NT2/D1 (cell line): ENCODE data around the gene PYROXD2.

Experiments
- DNase-seq: peaks from one replicate; pipeline ENCODE4 v3.0.0-alpha.2; 2011; ENCODE audit warnings: low read depth, low spot score
- H3K27me3 ChIP-seq: 2 replicates; pipeline ENCODE4 v1.6.0; 2011; ENCODE audit warnings: mild to moderate bottlenecking; ENCODE audit not compliant: insufficient read length, insufficient read depth
- H3K36me3 ChIP-seq: 2 replicates; pipeline ENCODE4 v1.6.1; 2011; ENCODE audit warnings: mild to moderate bottlenecking, low read length, mixed read lengths; ENCODE audit not compliant: insufficient read depth, insufficient read length
- H3K4me1 ChIP-seq: 2 replicates; pipeline ENCODE4 v1.5.1; 2011; ENCODE audit not compliant: insufficient read depth, insufficient read length
- H3K4me3 ChIP-seq: 2 replicates; pipeline ENCODE4 v1.5.1; 2011; ENCODE audit warnings: low read depth; ENCODE audit not compliant: insufficient read length
- H3K9ac ChIP-seq: 2 replicates; pipeline ENCODE4 v1.6.0; 2011; ENCODE audit warnings: low read depth; ENCODE audit not compliant: insufficient read length
- H3K9me3 ChIP-seq: 2 replicates; pipeline ENCODE4 v1.5.1; 2011; ENCODE audit warnings: mild to moderate bottlenecking, low read length; ENCODE audit not compliant: insufficient read depth
- SUZ12 ChIP-seq: IDR thresholded peaks from 2 replicates; pipeline ENCODE4 v1.6.1; 2011; ENCODE audit not compliant: insufficient read length, insufficient read depth; ENCODE audit errors: extremely low read depth
- YY1 ChIP-seq: IDR thresholded peaks from 2 replicates; pipeline ENCODE4 v1.6.1; 2011; ENCODE audit not compliant: insufficient read length, insufficient read depth
- ZNF274 ChIP-seq: IDR thresholded peaks from 2 replicates; pipeline ENCODE4 v1.6.1; 2011; ENCODE audit warnings: mild to moderate bottlenecking, low read depth, low read length

Gene PYROXD2

DNA sequence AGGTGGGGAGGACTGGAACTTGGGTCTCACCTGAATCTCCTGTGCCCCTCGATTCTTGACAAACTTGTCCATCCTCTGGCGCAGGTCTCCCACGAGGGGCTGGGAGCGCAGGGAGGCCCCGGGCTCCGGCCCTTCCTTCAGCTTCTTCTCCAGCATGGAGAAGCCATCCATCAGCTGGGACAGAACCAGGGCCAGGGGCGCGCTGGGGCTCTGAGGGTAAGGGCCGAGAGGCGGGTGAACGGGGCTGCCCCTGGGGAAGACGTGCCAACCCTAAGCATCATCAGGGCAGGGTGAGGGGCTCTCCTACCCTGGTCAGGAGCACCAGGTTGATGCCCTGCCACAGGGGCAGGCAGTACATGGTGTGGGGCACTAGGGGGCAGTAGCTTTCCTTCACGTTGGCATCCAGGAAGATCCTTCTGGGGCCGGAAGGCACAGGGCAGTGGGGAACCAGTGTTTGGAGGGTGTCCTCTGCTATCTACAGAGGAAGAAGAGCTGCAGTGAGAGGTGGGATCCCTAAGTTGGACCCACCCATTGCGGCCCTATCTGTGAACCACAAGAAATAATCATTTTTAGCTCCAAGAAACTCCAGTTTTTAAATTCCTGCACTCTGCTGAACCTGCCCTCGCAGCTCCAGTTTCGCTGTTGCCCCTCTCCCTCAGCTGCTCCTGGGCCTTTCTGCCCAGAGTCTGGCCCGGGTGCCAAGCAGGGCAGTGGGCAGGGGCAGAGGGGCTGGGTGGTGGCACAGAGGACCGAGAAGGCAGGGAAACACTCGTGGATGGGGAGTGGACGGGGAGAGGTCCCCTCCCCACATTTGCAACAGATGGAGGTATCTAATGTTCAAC is 10.8 kb upstream of the PYROXD2 start:
- Histone ChIP-seq H3K27me3 (no peaks in the 10 kb centered on the region), H3K4me3 (no peak overlapping the region), H3K9me3 (no peaks in the 10 kb centered on the region), H3K36me3 (peaks cover 31% of the 10 kb centered on the region), H3K9ac (no peak overlapping the region), H3K4me1 (no peaks in the 10 kb centered on the region)
- TF ChIP-seq ZNF274: no peak
- DNase-seq: peak; percentile 36

DNA sequence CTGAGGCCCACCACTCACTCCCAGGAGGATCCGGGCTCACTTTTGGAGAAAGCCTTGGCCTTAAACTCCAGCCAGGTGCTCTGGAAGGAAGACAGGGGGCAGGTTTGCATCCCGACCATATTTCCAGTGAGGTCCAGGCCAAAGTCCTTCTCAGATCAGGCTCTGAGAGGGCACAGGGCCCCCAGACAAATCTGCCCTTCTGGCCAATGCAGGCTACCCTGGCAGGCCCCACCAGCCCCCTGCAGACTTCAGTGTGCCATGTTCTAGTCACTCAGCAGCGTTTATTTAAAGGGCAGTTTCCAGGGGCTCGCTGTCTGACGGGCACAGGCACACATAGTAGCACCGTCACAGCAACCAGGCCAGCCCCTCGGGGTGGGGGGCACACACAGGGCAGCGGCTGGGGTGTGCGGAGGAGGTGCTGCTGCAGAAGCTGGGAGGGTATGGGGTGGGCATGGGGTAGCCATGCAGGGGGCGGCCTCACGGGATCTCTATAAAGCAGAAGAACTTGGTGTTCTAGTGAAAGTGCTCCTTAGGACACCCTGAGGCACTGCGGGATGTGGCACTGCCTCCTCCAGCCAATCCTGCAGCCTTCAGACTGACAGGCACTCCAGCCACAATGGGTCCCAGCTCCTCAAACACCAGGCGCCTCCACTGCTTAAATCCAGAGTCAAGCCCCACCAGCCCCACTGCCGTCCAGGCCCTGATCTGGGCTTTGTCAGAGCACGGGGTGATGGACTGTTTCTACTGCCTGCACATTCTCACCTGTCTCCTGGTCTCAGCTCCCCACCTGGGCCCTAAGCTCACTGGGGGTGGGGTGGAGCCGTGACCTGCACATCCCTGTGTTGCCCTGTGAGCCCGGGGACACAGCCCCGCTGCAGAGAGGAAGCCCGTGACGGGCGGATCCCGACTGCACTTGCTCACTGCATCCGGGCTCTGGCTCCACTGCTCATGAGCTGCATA is 9.6 kb upstream of the PYROXD2 start:
- H3K9ac ChIP-seq: no peak overlapping the region
- H3K4me1 ChIP-seq: peaks cover 2% of the 10 kb centered on the region
- H3K4me3 ChIP-seq: no peak overlapping the region
- H3K9me3 ChIP-seq: no peaks in the 10 kb centered on the region
- no peak for TF ChIP-seq YY1
- no peak for TF ChIP-seq SUZ12
- TF ChIP-seq ZNF274: no peak
- no peaks in the 10 kb centered on the region for H3K27me3 ChIP-seq
- no peak for DNase-seq
- peaks cover 25% of the 10 kb centered on the region for H3K36me3 ChIP-seq

DNA sequence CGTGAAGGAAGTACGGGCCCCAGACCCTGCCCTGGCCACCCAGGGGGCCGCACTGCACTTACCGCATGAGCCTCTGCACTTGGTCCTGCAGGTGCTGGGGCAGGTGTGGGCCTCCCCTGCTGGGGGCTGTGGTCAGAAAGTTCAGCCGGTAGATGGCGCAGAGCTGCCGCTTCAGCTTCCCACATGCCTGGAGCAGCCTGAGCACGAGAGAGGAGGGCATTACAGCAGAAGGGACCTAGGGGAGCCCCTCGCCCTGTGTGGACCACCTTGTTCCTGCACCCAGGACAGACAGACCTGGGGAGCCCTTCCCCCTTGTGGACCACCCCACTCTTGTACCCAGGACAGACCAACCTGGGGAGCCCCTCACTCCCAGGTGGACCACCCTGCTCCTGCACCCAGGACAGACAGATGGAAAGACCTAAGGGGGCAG is 8.7 kb upstream of the PYROXD2 start:
- DNase-seq: no peak
- Histone ChIP-seq H3K27me3 (no peaks in the 10 kb centered on the region), H3K36me3 (peaks cover 29% of the 10 kb centered on the region), H3K4me1 (peaks cover 3% of the 10 kb centered on the region), H3K9me3 (no peaks in the 10 kb centered on the region), H3K4me3 (no peak overlapping the region), H3K9ac (no peak overlapping the region)
- TF ChIP-seq ZNF274 (no peak), SUZ12 (no peak), YY1 (no peak)

DNA sequence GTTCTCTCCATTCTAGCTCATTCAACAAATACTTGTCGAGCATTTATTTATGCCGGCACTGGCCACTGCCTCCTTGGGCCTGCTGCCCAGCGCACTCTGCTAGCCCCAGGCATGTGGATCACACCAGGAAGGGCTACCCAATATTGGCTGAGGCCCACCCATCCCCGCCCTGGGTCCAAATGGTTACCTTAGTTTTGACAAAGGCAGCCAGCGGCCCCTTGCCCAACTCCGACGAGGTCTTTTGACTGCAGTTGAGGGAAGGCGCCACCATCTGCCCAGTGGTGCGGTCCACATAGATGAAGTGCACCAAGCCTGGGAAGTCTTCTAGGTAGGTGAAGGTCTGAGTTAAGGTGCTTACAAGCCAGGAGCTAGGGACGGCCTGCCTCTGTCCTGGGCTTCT is 7.2 kb upstream of the PYROXD2 start:
- no peak overlapping the region for H3K9ac ChIP-seq
- no peaks in the 10 kb centered on the region for H3K9me3 ChIP-seq
- TF ChIP-seq ZNF274 (no peak), YY1 (no peak), SUZ12 (no peak)
- H3K36me3 ChIP-seq: peaks cover 38% of the 10 kb centered on the region
- H3K27me3 ChIP-seq: no peaks in the 10 kb centered on the region
- H3K4me3 ChIP-seq: no peak overlapping the region
- H3K4me1 ChIP-seq: peaks cover 3% of the 10 kb centered on the region
- DNase-seq: no peak

DNA sequence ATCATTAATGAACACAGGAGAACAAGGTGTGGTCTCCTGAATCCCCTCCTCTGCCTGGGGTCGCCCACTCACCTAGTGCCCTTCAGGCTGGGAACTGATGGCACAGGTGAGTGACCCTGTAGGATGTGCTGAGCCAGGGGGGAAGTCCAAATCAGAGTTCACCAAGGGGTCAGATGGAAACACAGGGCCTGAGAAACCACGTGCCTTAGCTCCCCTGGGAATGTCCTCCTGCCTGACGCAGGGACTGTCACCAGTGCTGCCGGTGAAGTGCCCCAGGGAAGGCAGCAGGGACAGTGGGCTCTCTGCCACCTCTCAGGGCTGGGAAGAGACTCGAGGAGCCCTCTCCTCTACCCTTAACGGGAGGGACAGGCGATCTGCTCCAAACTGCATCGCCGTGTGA is 5.8 kb upstream of the PYROXD2 start:
- H3K36me3 ChIP-seq: peaks cover 44% of the 10 kb centered on the region
- TF ChIP-seq ZNF274 (no peak), YY1 (no peak), SUZ12 (no peak)
- H3K4me3 ChIP-seq: no peak overlapping the region
- H3K9ac ChIP-seq: no peak overlapping the region
- no peaks in the 10 kb centered on the region for H3K27me3 ChIP-seq
- no peaks in the 10 kb centered on the region for H3K9me3 ChIP-seq
- peaks cover 3% of the 10 kb centered on the region for H3K4me1 ChIP-seq
- no peak for DNase-seq

DNA sequence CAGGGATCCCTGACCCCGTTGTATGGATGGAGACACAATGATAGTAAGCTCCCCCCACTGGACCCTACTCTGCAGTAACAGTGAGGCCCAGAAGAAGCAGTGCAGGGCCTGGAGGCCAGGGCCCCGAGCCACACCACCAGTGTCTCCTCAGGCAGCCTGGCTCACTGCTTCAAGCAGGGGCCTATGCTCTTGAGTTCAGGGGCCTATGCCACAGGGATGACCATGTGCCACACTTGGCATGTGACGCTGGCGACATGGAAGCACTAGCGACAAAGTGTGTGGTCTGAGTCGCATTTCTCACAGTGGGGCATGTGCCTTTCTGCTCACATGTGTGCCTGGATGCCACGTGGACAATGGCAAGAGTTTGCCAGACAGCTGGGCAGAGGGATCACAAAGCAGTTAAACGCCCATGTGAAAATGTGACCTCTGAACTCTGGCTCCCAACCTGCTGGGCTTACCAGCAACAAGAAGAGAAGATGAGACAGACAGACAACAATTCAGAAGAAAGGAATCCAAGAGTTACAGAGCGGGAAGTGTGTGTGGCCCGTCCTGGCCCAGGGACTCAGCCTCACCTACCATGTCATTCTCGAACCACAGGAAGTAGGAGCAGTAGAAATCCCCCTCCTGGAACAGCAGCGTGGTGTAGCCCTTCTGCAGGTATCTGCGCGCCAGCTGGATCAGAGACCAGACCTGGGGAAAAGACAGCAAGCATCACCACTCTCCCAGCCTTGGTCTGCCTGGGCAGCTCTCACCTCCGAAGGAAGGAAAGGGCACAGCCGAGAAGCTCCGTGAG is 4.7 kb upstream of the PYROXD2 start:
- TF ChIP-seq YY1: no peak
- no peak for TF ChIP-seq ZNF274
- TF ChIP-seq SUZ12: no peak
- no peak overlapping the region for H3K4me3 ChIP-seq
- H3K36me3 ChIP-seq: peaks cover 44% of the 10 kb centered on the region
- H3K9me3 ChIP-seq: no peaks in the 10 kb centered on the region
- no peak for DNase-seq
- no peaks in the 10 kb centered on the region for H3K27me3 ChIP-seq
- no peak overlapping the region for H3K9ac ChIP-seq
- peaks cover 7% of the 10 kb centered on the region for H3K4me1 ChIP-seq
